ENCODE data around the gene AMELX. TPM values are rescaled to one million over a fixed set of nuclear protein-coding genes. Genes with fewer than 3 reads are reported as not detected.

AMELX gene
- total RNA-seq, 2 experiments from 2014 or later = not detected

DNA sequence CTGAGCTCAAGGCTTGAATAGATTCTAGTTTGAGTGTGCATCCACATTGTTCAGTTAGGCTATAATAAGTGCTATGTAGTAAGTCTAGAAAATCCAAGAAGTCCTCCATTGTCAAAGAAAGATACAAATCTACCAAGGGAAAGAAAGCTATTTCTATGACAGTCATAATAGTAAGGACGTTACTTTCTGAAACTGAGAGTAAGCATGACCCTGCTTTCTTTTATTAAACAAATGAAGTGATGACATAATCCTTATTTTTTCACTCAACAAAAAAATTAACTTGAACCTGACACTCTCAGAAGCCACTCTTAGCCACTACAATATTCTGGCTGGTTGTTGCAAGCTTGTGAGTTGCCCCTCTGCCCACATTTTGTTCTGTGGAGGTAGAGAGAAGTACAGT, 33.8 kb upstream of the AMELX start:
- Mint-ChIP-seq H3K4me3 (no peak overlapping the region), H3K27me3 (no peaks in the 10 kb centered on the region), H3K27ac (no peak overlapping the region), H3K9me3 (no peaks in the 10 kb centered on the region), H3K36me3 (ENCODE audit: low read depth) (no peaks in the 10 kb centered on the region), H3K4me1 (ENCODE audit: low read depth) (no peaks in the 10 kb centered on the region)
- DNase-seq (no peak), ATAC-seq (no peak)
- ChIA-PET POLR2A (no interaction called here), CTCF (no interaction called here)
- TF ChIP-seq CTCF (IDR thresholded peaks at IDR 0.05) = no peak
- intact Hi-C loops (cut with micrococcal nuclease) = no loop called here

DNA sequence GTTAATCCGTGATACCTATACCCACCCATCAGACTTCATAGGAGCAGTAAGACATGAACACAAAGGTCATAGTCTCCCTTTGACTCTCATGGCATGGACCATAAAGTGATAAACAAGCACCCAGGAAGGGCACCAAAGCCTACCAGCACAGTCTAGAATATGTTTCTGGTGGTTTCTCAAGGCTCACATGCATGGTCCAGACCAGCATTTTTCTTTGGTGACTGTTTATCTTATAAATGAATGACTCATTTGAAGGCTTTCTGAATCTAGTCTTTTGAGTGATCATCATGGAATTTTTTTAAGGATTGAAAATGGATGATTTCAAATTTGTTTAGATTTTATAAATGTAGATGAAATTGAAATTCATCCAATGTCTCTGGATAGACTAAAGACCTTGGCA, 32.0 kb upstream of the AMELX start:
- H3K9me3 Mint-ChIP-seq = no peaks in the 10 kb centered on the region

DNA sequence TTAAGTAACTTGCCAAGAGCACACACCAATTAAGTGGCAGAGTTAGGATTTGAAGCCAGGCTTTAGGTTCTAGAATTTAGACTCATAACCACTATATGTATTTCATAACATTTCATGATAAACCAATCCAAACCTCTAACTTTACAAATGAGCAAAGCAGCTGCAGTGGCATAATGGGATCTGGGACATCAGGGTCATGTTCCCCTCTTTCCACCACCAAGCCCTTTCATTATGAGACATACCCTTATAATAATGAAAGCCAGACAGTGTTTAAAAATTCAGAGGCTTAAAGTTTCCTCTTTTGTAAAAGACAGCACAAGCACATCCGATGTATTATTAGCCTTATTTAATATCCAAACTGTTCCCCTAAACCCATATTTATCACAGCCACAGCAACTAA, 28.3 kb upstream of the AMELX start:
- no peak for DNase-seq
- Mint-ChIP-seq H3K4me1 (ENCODE audit: low read depth) (no peaks in the 10 kb centered on the region), H3K4me3 (no peak overlapping the region), H3K27ac (no peak overlapping the region), H3K36me3 (ENCODE audit: low read depth) (no peaks in the 10 kb centered on the region), H3K9me3 (no peaks in the 10 kb centered on the region), H3K27me3 (no peaks in the 10 kb centered on the region)
- no peak for ATAC-seq
- intact Hi-C loops (cut with micrococcal nuclease) = no loop called here
- ChIA-PET POLR2A (no interaction called here), CTCF (no interaction called here)
- TF ChIP-seq CTCF (IDR thresholded peaks at IDR 0.05) = no peak

More for the DNA sequence above, 32.0 kb upstream of the AMELX start:
- ChIA-PET POLR2A (no interaction called here), CTCF (no interaction called here)
- Mint-ChIP-seq H3K27ac (no peak overlapping the region), H3K36me3 (ENCODE audit: low read depth) (no peaks in the 10 kb centered on the region), H3K4me1 (ENCODE audit: low read depth) (no peaks in the 10 kb centered on the region), H3K4me3 (no peak overlapping the region), H3K27me3 (no peaks in the 10 kb centered on the region)
- DNase-seq (no peak), ATAC-seq (no peak)
- intact Hi-C loops (cut with micrococcal nuclease) = no loop called here
- TF ChIP-seq CTCF (IDR thresholded peaks at IDR 0.05) = no peak

GRCh38 chrX:11265352-11265751, 27.9 kb upstream of the AMELX start:
- POLR2A ChIA-PET = no interaction called here
- TF ChIP-seq CTCF (IDR thresholded peaks at IDR 0.05) = no peak
- intact Hi-C loops (cut with micrococcal nuclease) = no loop called here
- Mint-ChIP-seq H3K4me1 (ENCODE audit: low read depth) (no peaks in the 10 kb centered on the region), H3K36me3 (ENCODE audit: low read depth) (no peaks in the 10 kb centered on the region), H3K27me3 (no peaks in the 10 kb centered on the region), H3K9me3 (no peaks in the 10 kb centered on the region), H3K27ac (no peak overlapping the region), H3K4me3 (no peak overlapping the region)
- ATAC-seq (no peak), DNase-seq (no peak)
- CTCF ChIA-PET = no interaction called here

DNA sequence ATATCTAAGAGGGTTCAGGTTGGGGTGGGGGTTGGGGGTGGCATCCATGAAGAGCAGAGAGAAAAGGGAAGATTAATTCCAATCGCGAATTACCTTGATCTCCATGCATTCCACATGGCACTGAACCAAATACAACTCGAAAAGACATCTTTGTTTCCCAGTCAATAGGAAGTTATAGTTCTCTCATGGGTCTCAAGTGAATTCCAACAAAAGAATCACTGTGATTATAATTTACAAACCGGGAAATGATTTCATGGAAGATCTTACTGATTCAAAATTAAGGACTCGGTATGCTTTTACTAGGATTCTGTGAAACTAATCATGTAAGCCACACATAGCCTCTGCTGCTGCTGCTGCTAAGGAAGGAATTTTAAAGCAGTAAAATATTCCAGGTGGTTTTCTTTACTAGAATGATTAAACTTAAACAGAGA, 26.6 kb upstream of the AMELX start:
- Mint-ChIP-seq H3K27ac (no peak overlapping the region), H3K4me3 (no peak overlapping the region), H3K4me1 (ENCODE audit: low read depth) (no peaks in the 10 kb centered on the region), H3K9me3 (no peaks in the 10 kb centered on the region), H3K27me3 (no peaks in the 10 kb centered on the region), H3K36me3 (ENCODE audit: low read depth) (no peaks in the 10 kb centered on the region)
- ChIA-PET CTCF (no interaction called here), POLR2A (no interaction called here)
- intact Hi-C loops (cut with micrococcal nuclease) = no loop called here
- DNase-seq (no peak), ATAC-seq (no peak)
- no peak for TF ChIP-seq CTCF (IDR thresholded peaks at IDR 0.05)
